NCI-H748 treated with DMSO at 0.1 percent for 48 hours (cell line): ENCODE results near the gene SLC22A7.

Source experiments
- DNase-seq: peaks from one replicate; lab custom pipeline; 2025; lab: John Stamatoyannopoulos, UW

The SLC22A7 gene

DNA sequence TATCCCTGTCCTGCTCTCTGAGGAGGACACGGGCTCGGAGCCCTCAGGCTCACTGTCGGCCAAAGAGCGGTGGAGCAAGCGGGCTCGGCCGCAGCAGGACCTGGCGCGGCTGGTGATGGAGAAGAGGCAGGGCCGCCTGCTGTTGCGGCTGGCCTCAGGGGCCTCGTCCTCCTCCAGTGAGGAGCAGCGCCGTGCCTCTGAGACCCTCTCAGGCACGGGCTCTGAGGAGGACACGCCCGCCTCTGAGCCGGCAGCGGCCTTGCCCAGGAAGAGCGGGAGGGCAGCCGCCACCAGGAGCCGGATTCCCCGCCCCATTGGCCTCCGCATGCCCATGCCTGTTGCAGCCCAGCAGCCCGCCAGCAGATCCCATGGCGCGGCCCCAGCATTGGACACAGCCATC, 14.2 kb upstream of the SLC22A7 start:
- no peak for DNase-seq

DNA sequence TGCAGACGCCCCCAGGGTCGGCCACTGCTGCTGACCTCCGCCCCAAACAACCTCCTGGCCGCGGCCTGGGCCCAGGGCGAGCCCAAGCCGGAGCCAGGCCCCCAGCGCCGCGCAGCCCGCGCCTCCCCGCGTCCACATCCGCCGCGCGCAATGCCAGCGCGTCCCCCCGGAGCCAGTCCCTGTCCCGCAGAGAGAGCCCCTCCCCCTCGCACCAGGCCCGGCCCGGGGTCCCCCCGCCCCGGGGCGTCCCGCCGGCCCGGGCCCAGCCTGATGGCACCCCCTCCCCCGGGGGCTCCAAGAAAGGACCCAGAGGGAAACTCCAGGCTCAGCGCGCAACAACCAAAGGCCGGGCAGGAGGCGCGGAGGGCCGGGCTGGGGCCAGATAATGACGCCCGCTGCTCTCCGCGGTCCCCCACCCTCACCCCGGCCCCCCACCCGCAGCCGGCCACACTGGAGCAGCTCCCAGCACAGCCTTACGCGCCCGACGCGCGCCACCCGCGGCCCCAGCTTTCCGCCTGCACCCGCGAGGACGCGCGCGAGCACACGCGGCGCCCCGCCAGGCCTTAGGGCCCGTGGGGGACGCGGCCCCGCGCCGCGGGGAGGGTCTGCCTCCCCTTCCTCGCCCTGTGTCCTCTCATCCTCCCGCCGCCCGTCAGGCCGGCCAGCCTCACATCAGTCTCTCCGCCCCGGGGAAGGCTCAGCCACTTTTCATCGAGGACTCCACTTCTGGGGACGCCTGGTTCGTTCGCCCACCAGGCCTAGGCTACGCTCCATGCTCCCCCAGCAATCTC, 12.9 kb upstream of the SLC22A7 start:
- no peak for DNase-seq

DNA sequence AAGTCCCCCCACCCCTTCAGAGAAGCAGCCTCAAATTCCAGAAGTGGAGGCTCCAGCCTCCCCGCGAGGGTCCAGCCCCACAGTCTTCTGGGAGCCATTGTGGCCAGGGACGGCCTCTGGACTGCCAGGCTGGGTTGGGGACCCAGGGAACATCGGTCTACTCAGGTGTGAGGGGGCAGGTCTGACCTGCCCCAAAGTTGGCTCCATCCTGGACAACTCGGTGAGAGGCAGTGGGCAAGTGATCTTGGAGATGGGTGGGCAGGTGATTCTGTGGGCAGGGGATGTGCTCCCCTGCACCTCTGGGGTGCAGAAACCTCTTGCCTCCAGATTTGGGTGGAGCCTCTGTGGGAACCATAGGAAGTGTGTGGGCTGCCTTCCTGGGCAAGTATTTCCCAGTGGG, 12.2 kb upstream of the SLC22A7 start:
- DNase-seq = no peak

DNA sequence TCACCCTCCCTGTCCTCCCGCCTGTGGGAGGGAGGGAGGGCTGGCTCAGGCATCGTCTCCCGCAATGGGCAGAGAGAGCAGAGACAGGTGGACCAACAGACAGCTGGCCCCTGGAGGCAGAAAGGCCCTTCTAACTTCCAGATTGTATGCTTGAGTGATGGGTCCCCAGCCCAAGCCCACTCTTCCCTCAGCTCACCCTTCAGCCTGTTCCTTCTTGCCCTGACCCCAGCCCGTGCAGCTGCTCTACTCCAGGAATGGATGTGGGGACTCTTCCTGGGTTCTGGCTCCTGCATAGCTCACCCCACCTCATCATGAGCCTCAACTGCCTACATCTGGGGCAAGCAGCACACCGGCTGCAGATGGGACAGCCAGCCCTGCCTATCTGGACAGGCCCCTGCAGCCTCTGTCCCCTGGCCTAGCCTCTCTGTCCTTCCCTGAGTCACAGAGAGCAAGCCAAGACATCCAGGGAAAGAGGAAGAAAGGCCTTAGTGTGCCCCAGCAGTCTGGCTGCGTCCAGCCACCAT, 11.5 kb upstream of the SLC22A7 start:
- no peak for DNase-seq

DNA sequence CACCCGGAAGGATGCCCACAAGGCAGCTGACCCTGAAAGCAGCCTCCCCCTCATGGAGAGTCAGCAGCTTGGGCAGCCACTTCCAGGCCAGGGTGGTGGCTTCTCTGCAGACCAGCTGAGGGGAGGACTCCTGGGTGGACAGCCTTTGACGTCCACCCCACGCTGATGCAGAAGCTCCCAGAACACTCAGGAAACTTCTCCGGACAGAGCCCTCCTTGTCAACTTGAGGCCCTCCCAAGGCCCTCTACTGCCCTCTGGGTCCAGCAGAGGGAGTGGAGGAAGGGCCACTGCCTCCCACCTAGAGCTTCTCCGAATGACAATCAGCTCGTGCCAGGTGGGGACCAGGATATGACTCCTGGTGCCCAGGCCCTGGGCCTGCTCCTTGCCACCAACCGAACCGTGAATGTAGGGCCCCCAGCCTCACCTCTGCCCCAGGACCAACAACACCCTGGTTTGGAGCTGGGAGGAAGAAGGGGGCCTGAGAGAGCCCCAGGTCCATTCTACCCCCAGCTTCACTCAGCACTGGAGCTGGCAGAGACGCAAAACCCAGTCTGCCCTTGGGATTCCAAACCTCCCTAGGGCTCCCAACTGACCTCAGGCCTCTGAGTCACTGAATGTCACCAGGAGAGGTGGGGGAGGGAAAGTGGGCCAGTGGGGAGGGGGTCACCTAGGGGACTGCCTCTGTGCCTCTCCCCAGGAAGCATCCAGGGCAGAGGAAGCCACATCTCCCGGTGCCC, 10.9 kb upstream of the SLC22A7 start:
- DNase-seq = no peak

DNA sequence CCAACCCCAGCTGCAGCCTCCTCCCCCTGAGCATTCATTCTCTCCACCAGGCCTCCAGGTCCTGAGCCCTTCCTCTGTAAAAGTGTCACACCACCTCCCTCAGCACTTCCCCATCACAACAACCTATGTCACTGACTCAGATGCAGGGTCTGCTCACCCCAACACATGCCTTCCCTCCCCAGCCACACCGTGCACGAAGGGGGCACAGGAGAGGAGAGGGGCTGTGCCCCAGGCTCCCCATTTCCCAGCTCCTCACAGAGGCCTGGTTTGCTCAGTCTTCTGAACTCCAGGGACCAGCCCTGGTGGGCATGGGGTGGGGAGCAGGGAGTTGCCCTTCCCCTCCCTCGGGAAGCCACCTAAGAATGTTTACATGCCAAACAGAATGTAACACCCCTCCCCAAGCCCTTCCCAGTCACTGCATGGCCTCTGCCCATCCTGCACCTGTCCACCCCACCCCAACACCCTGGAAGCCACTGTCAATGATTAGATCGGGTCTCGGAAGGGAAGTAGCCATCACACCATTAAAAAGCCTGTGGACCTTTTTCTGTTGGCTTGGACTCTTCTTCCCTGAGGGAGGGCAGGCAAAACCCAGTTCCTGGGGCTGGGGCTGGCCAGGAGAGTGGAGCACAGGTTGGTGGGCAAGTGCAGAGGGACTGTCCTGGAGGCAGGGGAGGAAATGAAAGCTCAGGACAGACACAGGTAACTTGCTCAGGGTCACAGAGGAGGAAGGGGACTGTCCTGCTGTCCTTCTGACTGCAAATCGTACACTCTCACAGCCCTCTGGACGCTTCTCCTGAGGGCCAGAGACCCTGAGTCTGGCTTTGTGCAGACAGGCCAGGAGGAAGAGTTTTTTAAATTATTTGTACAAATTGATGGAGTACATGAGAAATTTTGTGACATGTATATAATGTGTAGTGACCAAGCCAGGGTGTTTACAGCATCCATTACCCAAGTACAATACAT, 10.1 kb upstream of the SLC22A7 start:
- no peak for DNase-seq

DNA sequence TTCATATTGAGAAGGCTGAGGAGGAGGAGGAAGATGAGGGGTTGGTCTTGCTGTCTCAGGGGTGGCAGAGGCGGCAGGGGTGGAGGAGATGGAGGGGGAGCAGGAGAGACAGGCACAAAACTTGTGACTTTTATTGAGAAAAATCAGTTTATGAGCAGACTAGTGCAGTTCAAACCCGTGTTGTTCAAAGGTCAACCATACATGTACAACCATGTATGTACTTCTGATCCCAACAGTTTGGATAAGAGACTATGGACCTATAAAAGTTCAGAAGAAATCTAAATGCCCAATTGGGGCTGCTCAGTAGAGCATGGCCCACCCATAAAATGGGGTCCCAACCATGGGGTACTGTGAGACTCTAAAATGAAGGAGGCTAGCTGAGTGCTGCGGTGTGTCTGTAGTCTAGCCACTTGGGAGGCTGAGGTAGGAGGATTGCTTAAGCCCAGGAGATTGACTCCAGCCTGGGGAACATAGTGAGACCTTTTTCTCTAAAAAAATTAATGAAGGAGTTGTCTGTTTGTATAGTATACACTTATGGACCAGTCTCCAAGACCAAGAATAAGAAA, 7.6 kb upstream of the SLC22A7 start:
- DNase-seq = no peak

DNA sequence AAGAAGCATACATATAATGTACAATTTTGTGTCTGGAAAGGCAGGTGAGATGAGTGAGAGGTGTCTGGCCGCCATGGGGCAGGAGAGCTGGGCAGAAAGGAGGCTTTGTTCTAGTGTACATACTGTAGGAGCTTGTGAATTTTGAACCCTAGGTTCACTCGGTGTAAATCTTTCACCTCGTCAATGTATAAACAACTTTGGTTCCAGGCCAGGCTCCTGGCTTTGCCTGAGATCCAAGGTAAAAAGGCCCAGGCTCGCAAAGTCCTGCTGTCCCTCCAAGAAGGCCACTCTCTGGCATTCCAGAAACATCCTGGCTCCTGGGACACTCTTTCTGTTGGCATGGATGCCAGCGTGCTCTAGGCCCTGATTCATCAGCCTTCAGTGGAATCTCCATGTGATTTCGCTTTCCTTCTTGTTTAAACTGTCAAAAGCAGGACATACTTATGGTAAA, 7.1 kb upstream of the SLC22A7 start:
- DNase-seq = no peak

DNA sequence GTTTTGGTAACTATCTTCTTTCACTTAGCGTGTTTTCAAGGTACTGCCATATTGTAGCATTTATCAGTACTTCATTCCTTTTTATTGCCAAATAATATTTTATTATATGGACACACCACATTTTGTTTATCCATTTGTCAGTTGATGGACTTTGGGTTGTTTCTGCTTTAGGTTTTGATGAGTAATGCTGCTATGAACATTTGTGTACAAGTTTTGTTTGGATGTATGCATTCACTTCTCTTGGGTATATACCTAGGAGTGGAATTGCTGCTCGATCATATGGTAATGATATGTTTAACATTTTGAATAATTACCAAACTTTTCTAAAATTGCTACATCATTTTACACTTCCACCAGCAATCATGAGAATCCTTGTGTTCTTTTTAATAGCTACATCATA, 6.4 kb upstream of the SLC22A7 start:
- DNase-seq = no peak

DNA sequence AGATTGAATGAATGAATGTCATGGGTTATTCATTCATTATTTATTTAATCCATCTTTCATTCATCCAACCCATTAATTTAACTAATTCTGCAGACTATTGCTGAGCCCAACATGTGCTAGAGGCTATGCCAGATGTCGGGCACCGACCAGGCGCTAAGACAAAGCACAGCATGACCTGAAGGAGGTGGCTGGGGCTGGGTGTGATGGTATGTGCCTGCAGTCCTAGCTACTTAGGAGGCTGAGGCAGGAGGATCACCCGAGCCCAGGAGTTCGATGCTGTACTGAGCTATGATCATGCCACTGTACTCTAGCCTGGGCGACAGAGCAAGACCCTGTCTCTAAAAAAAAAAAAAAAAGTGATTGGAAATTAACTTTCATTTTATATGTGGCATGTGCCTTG, 5.7 kb upstream of the SLC22A7 start:
- DNase-seq = no peak

DNA sequence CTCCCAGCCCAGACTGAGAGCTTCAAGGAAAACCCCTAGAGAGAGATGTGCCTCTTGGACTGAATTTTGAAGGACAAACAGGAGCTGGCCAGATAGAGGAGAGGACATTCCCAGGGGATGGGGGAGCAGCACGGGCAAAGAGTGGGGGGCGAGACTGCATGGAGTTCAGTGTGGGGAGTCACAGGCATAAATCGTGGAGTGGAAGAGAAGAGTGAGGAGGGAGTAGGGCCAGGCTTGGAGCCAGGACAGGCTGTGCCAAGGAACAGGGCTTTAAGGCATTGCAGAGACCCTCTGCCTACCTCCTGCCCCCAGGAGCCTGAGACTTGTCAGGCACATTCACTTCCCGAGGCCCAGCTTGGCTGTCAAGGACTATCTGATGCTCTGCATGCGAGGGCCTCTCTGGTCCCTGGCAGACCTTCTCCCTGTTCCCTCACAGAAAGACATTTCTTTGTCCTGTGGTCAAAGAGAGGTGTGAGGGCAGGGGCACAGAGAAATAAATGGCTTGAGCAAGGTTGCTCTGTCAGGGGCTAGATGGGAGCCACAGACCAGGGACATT, 5.2 kb upstream of the SLC22A7 start:
- DNase-seq = no peak

DNA sequence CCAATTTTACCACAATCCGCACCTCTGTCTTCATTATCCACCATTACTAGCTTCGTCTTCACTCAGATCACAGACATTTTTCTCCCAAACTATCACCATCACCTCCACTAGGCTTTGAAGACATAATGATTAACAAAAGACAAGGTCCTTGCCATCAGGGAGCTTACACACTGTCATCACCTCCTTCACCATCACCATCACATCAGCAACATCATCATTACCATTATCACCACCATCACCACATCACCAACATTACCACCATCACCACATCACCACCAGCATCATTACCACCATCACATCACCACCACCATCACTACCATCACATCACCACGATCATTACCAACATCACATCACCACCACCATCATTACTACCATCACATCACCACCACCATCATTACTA, 4.4 kb upstream of the SLC22A7 start:
- DNase-seq = no peak

DNA sequence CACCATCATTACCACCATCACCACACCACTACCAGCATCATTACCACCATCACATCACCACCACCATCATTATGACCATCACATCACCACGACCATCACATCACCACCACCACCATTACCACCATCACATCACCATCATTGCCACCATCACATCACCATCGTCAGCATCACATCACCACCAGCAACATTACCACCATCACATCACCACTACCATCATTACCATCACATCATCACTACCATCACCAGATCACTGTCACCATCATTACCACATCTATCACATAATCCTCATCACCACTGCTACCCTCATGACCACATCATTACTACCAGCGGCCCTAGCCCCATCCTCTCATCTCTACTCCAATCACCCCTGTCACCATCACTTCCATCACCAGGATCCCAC, 3.5 kb upstream of the SLC22A7 start:
- no peak for DNase-seq

DNA sequence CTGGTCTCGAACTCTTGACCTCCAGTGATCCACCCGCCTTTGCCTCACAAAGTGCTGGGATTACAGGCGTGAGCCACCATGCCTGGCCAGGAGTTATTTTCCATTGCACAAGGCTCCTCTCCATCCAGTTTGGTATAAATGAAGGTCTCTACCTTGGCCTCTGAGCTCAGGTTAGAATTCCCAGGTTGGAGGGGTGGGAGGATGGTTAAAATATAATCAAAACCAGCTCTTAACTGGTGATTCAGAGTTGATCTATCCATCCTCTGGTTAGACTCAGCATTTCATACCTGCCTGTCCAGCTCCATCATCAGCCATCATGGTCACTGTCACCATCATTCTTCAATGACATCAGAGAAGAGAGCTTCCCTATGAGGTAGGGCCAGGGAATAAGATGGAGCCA, 2.6 kb upstream of the SLC22A7 start:
- DNase-seq = no peak

DNA sequence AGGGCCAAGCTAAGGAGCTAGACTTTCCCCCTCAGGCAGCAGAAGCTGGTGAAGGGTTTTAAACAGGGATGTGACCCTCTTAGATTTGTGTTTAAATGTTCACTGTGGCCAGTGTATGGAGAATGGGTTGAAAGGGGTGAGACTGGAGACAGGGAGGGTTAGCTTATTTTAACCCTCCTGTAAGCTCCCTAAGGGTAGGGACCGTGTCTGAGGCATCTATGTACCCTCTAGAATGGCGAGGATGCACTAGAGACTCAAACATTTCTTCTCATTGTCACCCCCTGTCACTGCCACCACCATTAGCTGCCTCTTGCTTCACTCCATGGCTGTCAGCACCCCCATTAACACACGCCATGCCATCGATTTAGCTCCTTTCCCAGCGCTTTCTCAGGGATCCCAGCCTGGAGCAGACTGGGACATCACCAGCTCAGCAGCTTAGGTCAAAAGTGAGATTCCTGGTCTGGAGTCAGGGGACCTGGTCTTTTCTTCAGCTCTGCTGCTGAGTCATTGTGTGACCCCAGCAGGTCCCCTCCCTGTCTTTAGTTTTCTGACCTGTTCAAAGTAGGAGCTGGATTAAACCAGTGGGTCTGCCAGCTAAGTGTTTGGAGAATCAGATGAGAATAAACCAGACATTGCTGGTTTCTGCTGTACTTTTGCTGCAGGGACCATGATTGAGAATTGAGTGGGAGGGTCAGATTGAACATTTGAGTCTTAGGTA, 1.1 kb upstream of the SLC22A7 start:
- no peak for DNase-seq

DNA sequence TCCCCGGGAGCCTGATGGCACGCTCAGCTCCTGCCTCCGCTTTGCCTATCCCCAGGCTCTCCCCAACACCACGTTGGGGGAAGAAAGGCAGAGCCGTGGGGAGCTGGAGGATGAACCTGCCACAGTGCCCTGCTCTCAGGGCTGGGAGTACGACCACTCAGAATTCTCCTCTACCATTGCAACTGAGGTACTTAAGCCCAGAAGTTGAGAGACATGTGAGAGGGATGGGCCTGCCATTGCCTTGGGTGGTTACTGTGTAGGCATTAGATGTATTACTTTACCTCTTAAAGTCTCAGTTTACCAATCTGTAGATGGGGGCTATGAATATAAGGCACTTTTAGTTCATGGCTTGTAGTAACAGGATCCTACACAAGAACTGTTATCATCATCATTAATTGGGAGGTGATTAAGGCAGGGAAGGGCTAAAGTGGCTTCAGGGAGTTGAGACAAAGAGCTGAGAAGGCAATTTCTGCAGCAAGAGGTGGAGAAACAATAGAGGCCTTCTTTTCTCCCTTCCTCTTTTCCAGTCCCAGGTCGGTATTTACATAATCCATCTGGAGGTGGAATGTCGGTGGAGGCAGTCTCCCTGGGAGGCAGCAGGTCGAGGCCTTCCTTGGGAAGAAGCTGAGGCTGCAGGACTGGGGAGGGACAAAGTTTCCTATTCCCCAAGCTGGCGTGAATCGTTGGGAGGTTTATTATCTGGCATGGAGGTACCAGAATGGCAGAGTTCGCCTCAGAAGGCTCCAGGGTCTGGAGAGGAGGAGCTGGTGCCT, 691 bp downstream of the SLC22A7 start:
- DNase-seq = no peak

DNA sequence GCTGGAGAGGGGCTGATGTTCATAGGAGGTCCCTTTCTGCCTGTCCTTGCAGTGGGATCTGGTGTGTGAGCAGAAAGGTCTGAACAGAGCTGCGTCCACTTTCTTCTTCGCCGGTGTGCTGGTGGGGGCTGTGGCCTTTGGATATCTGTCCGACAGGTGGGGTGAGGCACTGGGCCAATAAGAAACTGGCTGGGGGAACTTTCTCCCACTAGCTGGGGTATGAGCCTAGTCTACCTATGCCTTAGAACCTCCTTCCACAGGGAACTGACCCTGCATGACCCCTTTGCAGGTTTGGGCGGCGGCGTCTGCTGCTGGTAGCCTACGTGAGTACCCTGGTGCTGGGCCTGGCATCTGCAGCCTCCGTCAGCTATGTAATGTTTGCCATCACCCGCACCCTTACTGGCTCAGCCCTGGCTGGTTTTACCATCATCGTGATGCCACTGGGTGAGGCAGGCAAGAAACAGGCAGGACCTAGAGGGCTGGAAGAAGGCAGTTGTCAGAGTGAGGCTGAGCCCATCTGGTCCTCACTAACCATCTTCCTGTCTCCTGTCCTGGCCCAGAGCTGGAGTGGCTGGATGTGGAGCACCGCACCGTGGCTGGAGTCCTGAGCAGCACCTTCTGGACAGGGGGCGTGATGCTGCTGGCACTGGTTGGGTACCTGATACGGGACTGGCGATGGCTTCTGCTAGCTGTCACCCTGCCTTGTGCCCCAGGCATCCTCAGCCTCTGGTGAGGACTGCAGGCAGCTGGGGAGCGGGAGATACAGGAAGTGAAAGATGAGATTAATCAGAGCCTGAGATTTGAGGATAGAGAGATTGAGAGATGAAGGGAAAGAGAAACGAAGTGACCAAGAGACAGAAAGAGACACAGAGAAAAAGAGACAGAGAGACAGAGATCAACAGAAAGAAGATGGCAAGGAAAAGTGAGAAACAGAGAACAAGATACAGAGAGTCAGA, 1.6 kb downstream of the SLC22A7 start:
- DNase-seq = no peak

DNA sequence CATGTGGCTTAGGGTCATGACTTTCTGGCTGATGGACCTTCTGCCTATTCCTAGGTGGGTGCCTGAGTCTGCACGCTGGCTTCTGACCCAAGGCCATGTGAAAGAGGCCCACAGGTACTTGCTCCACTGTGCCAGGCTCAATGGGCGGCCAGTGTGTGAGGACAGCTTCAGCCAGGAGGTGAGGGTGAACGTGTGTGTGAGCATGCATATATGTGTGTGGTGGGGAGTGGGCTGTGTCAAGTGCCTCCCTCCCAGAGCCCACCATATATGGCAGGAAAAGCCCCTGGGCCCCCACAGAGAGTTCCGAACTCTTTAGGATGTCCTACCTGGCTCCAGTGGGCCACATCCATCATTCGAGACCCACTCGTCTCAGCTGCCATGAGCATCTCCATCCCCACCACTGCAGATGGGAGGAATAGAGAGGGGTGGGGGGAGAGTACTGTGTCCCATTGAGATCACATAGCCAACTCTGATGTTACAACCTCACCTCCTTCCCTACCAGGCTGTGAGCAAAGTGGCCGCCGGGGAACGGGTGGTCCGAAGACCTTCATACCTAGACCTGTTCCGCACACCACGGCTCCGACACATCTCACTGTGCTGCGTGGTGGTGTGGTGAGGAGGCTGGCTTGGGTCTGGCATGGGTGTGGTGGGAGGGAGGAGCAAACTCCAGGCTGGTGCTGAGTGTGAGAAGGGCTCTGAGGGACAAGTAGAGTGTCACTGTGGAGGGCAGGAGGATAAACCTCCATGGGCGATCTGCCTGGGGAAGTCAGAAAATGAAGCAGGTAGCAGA, 3.2 kb downstream of the SLC22A7 start:
- no peak for DNase-seq
